ENCODE measurements around the gene RPL29. TPM values are rescaled to one million over a fixed set of nuclear protein-coding genes. Genes with fewer than 3 reads are reported as not detected.

The RPL29 gene
- total and polyA plus RNA-seq, 2 of the 8 experiments (the other 6 are each of a cell fraction or from before 2014, with no cell fraction given): 1,467 to 2,660 TPM

DNA sequence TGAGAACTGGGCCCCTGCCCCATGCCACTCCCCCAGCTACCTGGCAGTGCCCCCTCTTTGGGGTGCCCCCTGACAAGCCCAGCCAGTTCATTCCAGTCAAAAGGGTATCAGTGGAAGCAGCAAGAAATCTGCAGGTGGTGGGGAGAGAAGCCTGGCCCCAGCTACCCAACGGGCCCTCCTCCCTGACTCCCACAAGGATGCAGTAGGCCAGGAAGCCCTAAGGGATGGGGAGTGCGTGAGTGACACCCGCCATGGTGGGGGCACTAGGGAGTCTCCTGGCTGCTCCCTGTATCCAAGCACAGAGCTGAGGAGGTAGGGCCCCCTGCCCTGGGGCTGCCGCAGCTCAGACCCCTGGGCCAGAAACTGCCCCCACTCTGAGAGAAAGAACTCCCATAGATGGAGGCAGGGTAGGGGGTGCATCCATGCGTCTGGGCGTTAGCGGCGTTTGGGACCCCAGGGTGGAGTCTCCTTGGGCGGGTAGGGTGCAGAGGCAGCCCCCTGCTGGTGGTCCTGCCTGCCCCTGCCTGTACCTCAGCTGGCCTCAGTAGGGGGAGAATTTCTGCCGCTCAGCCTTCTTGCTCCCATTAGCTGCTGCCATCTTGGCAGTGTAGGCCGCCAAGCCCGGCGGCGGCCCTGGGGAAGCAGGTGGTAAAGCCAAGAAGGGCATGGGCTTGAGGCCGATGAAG, 38.0 kb downstream of the RPL29 start (continued):
- TF ChIP-seq CEBPB (IDR thresholded peaks at IDR 0.05; ENCODE audit: low read depth, low read length) (no peak), EGR1 (IDR thresholded peaks at IDR 0.05; ENCODE audit: borderline replicate concordance, low read depth, low read length) (no peak)
